ENCODE measurements around the gene LILRB5.
"Not testable (repeated sequence)": the region's sequence is repeated elsewhere in the genome, so short reads cannot be mapped to it uniquely, and the experiment has no call there.

The LILRB5 gene

GRCh38 chr19:54257116-54257480 is at the start of gene LILRB5:
LILRB5 (minus strand) TSS chr19:54257273; CDS start chr19:54257193, 80 bp downstream.
- no peak for DNase-seq

DNA sequence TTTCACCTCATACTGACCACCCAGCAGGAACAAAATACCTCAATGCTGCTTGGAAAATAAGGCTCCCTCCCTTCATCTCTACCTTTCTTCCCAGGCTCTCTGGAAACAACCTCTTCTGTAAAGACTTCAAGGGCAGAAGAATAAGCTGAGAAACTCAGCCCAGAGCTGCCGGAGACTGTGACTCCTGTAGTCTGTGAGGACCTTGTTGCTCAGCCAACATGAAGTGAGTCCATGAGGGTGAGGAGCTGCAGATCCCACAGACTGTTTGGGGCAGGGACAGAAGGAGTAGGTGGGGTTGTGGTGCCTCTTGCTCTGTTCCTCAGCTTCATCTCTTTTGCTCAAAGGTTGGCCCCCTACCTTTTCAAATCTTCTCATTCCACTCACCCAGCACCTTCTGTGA is 48.1 kb upstream of the LILRB5 start:
- no peak for DNase-seq

GRCh38 chr19:54302257-54302656 is 45.2 kb upstream of the LILRB5 start:
- no peak for DNase-seq

- no peak for DNase-seq
Observed at GRCh38 chr19:54299515-54299914, 42.4 kb upstream of the LILRB5 start.

DNA sequence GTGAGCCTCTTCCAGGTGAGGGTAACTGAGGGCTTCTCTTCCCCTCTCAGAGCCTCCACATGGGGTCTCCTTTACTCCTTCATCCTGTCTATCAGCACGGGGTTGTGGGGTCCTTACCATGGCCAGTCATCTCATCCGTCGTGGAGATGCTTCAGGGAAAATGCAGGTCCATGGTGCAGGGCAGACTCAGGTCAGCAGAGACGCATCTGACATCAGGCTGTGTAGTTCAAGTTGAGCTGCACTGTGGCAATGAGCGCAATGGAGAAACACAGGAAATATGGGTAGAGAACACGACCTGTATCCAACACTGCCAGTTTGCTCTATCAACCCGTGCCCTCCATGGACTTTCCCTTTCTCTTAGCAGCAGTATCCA is 42.0 kb upstream of the LILRB5 start:
- DNase-seq: no peak

- no peak for DNase-seq
Observed at GRCh38 chr19:54298357-54299125, 41.5 kb upstream of the LILRB5 start.

GRCh38 chr19:54297759-54298305 is 40.8 kb upstream of the LILRB5 start:
- DNase-seq: no peak

DNA sequence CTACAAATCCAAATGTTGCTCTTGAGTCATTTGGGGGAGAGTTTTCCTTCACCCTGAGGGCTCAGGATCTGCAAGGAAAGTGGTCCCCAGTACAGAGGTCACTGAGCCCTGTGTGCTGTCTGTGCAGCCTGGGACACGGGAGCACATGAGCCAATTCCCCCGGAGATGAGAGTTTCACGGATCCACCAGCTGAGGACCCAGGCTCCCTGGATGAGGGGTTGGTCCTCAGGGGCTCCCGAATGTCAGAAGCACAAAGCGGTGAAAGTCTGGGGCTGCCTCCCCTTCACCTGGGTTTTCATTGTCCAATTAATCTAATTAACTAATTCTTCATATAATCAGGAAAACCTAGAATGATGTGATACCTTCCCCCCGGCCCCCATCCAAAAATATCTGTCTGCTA is 37.5 kb upstream of the LILRB5 start:
- DNase-seq: no peak

DNA sequence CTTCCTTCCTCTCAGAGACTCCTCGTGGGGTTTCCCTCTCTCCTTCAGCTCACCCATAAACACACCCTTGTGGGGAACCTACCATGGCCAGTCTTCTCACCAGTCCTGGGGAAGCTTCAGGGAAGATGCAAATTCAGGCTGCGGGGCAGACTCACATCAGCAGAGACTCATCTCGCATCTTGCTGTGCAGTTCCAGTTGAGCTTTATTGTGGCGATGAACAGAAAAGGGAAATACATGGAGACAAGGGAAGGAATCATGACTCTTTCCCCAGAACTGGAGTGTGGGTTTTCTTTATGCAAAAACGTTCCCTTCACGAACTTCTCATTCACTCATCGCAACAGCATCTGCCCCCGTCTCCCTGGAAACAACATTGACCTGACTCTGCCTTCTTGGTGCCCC is 32.1 kb upstream of the LILRB5 start:
- DNase-seq: not testable (repeated sequence)

DNA sequence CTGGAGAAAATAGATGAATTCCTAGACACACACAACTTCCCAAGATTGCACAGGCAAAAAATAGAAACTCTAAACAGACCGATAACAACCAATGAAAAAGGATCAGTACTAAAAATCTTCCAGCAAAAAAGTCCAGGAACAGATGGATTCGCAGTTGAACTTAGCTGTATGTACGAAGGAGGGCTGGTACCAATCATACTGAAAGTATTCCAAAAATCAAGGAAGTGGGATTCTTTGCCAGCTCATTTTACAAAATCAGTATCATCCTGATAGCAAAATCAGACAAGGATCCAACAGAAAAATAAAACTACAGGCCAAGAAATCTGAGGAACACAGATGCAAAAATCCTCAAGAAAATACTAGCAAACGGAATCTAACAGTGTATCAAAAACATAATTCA is 30.4 kb upstream of the LILRB5 start:
- no peak for DNase-seq

GRCh38 chr19:54286283-54286682 is 29.2 kb upstream of the LILRB5 start:
- not testable (repeated sequence) for DNase-seq

GRCh38 chr19:54285427-54286056 is 28.5 kb upstream of the LILRB5 start:
- DNase-seq: not testable (repeated sequence)

DNA sequence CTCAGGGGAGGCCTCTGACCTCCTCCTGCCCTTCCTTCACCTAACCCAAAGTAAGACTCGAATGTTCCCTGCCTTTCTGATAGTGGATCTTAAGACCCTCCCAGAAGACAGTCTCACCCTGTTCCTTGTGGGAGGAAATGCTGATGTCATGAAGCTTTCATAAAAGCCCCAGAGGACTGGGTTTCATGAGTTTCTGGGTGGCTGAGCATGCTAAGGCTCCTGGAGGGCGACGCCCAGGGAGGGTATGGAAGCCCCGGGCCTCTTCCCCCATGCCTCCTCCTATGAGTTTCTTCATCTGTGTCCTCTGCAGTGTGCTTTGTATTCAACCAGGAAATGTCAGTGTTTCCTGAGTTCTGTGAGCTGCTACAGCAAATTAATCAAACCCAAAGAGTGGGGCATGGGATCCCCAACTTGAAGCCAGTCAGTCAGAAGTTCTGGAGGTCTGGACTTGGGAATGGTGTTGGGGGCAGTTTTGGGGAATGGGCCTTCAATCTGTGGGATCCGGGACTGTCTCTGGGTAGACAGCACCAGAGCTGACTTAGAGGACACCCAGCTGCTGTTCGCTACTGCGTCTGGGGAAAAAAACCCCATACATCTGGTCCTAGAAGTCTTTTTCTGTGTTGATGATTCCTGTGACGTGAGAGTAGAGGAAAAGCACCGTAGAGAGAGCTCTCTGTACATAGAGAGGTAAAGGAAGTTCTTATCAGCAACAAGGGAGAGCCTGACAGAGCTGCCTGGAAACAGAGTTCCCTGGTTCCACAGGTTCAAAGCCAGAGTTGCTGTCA is 25.8 kb upstream of the LILRB5 start:
- DNase-seq: no peak

GRCh38 chr19:54281729-54282075 is 24.6 kb upstream of the LILRB5 start:
- not testable (repeated sequence) for DNase-seq

DNA sequence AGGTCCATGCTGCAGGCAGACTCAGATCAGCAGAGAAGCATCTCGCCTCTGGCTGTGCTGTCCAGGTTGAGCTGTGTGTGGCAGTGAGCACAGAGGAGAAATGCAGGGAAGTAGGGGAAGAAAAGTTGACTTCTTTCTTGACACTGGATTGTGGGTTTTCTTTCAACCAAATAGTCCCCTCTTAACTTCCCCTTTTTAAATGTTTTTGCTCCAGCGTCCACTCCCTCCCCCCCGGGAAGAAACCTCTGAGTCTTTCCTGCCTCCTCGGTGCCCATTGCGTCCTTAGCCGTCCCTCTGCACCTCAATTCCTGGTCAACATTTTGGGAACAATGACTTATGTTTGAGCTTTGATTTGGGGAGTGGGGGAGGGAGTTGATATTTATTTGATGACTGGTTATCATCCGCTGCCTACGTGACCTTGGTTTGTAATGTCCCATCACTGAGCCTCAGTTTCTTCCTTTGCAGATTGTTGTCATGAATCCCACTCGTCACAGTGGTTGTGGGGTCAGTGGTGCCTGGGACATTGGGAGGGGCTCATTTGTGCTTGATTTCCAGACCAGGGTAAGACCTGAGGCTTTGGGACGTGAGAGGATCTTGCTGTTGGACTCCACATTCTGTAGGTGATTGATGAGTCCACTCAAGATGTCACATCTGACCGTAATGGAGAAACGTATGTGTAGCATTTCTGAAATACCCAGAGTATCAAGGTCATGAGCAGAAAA is 24.1 kb upstream of the LILRB5 start, which contains the start of gene LILRB2:
LILRB2 (minus strand) TSS at position 104 of the 722 bp plus-strand sequence. CDS start 614 bp downstream, outside the sequence.
- DNase-seq: no peak

- not testable (repeated sequence) for DNase-seq
Observed at GRCh38 chr19:54280441-54280840, 23.4 kb upstream of the LILRB5 start.

DNA sequence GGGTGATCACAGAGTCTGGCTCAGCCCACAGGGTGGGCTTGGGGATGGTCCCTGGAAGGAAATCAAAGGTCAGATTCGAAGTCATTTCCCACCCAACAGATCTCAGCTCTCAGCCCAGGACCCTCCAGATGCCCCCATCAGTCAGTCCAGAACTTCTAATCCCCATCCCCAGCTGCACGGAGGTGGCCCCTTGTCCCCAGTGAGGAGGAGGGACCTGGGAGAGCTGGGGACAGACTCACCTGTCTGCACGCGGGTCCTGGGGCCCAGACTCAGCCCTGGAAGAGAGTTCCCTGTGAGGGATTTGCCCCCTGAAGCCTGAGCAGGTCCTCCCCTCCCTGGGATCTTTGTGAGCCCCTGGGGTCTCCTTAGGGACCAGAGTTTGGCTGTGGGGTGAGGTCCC is 23.0 kb upstream of the LILRB5 start:
- DNase-seq: not testable (repeated sequence)

GRCh38 chr19:54279406-54279962 is 22.4 kb upstream of the LILRB5 start:
- no peak for DNase-seq

DNA sequence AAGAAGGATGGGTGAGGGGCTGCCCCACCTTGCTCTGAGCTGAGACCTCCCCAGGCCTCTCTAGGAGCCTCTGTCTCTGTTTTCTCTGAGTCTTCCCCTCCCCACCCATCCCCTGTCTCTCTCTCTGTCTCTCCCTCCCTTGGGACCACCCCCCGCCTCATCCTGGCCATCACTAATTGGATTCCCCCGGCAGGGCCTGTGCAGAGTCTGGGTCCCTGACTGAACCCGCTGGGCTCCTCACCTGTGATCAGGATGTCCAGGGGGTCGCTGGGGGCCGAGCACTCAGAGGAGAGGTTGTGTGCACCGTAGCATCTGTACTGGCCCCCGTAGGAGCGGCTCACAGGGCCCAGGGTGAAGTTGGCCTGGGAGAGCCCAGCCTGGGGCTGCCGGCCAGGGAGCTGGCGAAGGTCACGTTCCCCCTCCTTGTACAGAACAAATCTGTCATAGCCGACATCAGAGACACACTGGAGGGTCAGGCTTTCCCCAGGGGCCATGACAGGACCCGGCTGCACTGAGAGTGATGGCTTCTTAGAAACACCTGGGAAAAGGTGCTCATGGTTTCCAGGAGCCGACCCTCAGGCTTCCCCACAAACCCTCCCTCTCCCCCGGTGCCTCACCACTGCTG is 21.6 kb upstream of the LILRB5 start:
- not testable (repeated sequence) for DNase-seq

- not testable (repeated sequence) for DNase-seq
Observed at GRCh38 chr19:54278056-54278455, 21.0 kb upstream of the LILRB5 start.

- DNase-seq: not testable (repeated sequence)
Observed at GRCh38 chr19:54277111-54277615, 20.1 kb upstream of the LILRB5 start.

GRCh38 chr19:54275951-54276350 is 18.9 kb upstream of the LILRB5 start:
- DNase-seq: no peak

Measured in activated naive CD4-positive, alpha-beta T cell treated with anti-CD3 and anti-CD28 coated beads, Interleukin-2, amount 50 U/mL, for 16 hours (primary cell).